ENCODE measurements around the gene CSF3R.
A peak's percentile ranks its signal among the peaks of the same experiment; 100 is the strongest.

Gene CSF3R

DNA sequence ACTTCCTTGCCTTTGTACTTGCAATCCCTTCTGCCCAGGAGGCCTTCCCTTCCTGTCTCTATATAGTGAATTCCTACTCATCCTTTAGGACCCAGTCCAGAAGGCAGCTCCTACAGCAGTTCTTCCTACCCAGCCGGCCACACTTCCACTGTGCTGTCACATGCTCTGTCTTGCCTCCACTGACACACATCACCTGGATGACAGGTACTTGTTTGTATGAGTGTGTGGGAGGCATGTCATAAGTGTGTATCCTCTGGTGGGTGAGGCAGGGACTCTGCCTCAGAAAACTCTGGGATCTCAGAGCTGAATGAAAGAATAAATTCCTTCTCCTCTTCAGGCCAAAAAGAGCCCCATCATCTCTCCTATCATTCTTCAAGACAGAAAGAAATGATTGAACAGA, 27.3 kb downstream of the CSF3R start:
- no peak for DNase-seq

DNA sequence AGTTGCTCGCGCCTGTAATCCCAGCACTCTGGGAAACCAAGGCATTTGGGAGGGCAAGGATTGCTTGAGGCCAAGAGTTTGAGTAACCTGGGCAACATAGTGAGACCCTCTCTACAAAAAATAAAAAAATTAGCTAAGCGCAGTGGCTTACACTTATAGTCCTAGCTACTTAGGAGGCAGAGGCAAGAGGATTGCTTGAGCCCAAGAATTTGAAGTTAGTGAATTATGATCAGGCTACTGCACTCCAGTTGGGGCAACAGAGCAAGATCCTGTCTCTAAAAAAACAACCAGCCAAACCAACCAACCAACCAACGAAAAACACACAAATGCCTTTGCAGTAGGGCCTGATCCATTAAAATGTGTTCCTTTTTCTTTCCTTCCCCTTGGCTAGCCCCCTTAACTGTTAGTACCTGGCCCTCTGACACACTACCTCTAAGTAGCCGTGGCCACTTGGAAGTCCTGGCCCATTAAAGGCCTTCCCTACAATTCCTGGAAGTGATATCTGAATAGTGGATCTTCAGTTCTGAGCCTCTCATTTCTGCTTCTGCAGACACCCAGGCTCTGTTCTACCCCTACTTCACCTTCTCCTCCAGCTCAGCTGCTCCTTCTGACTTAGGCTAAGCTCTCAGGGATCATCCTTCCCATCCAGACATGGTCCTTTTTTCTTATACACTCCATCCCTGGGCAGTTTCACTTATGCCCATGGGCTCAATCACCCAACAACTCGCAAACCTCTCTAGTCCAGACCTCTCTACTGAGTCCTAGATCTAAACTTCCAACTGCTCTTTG, 28.9 kb downstream of the CSF3R start:
- DNase-seq: no peak

DNA sequence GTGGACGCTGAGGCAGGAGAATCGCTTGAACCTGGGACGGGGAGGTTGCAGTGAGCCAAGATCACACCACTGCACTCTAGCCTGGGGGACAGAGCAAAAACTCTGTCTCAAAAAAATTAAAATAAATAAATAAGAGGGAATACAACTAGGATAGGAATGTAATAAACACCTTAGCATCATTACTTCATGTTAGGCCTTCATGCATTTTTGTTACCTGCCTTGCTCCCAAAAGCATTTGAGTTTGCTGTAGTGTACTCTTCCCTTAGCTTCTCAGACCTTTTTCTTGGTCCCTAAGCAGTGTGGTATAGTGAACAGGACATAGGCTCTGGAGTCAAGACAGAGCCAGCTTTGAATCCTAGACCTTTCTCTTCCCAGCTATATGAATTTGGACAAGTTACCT, 29.7 kb downstream of the CSF3R start:
- no peak for DNase-seq

DNA sequence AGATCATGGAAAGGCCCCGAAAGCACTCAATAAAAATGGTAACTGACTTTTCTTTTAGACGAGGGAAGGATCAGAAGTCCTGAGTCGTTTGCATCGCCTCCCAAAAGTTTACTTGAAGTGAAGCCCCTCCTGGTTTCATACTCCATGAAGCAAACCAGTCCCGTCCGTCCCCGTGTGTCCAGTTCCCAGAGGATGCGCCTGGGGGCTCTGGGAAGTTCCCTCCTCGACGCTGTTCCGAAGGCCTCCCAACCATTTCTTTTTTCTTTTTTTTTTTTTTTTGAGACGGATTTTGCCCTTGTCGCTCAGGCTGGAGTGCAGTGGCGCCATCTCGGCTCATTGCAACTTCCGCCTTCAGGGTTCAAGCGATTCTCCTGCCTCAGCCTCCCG, 31.8 kb downstream of the CSF3R start:
- no peak for DNase-seq

DNA sequence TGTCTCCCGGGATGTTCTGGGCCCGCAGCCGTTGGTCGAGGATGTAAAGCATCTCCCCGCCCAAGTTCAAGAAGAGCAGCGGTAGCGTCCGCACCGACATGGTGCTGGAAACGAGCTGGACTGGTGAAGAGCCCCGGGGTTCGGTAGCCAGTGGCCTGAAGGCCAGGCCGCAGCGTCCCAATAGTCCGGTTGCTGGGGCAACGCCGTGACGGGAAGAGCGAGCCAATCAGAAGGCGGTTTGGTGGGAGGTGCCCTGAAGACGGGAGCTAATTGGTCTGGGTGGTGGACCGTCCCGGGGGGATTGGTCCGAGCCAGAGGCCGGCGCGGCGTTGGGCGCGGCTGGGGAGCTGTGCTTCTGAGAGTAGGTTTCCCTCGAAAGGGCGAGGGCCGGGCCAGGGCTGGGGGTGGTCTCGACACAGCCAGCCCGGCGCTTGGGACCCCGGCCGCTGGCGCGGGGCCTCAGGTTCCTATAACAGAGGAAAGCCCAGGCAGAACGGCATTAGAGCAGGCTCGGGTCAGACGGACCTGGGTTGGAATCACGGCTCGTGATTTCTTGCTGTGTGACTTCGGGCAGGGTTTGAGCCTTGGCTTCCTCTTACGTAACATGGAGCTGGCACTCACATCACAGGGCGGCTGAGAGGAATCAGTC, 32.3 kb downstream of the CSF3R start, which contains the start of gene OSCP1:
Gene OSCP1 (minus strand): TSS at position 182 of the 649 bp plus-strand sequence. CDS start 82 bp downstream, at position 100.
- DNase-seq: peak; percentile 92

DNA sequence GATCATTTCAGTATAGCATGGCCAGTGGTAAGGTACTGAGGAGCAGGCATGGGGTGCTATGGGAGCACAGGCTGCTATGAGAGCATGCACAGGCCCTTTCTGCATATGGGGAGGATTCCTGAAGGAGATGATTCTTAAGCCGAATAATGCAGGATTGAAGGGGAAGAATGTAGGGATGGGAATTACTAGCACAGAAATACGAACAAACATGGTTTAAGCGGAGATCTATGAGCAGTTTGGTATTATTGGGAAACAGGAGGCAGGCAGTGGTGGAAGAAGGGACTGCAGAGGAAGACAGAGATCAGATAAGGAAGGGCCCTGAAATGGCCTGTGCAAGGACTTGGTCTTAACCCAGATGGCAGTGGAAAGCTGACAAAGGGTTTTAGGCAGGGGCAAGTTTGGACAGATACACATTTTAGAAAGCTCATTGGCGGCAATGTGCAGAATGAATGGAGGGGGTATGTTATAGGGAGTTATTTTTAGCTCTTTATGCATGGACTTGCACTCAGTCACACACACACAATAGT, 34.1 kb downstream of the CSF3R start:
- DNase-seq: no peak

DNA sequence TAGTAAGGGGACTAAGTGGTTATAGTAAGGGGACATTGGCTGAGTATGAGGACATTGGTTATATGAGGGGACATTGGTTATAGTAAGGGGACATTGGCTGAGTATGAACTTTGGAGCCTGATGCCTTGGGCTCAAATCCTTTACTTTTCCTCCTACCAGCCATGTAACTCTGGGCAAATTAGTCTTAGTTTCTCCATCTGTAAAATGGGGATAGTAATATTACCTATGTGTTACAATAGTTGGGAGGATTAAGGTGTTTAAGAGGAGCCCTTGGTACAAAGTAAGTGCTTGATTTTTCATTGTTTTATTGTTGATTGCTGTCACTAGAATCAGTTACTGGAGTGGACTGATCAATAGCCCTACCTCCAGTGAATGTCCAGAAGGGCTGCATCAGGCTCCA, 35.3 kb downstream of the CSF3R start:
- no peak for DNase-seq

DNA sequence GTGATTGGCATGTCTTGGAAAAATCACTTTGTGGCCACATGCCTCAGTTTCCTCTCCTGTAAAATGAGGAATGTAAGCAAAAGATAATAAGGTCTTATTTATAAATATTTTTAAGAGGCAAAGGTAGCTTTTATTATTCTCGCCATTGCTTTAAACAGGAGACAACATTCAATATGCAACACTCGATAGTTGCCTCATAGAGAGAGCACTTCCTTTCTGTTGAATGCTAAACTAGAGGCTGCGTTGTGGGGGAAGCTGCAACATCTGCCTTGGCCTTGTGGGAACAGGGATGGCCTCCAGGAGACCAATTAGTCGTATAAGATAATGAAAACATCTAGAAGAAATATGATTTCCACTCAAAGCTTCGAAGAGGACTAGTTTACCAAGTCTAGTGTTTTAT, 36.0 kb downstream of the CSF3R start:
- DNase-seq: no peak

DNA sequence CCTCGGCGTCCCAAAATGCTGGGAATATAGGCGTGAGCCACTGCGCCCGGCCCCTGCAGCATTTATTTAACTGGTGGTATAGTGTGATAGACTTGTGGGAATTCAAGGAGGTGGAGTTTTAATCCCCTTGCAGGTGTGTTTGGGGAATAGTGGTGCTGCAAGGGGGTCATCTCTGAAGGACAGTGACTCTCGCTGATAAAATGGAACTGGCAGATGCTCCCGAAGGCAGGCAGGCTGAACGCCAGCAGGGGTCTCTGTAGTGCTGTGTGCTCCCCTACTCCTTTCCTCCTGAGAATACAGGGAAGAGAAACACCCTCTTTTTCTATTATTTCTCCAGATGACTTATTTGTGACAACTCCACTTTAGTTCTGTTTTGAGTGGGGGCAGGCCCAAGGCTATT, 36.4 kb downstream of the CSF3R start:
- DNase-seq: no peak

DNA sequence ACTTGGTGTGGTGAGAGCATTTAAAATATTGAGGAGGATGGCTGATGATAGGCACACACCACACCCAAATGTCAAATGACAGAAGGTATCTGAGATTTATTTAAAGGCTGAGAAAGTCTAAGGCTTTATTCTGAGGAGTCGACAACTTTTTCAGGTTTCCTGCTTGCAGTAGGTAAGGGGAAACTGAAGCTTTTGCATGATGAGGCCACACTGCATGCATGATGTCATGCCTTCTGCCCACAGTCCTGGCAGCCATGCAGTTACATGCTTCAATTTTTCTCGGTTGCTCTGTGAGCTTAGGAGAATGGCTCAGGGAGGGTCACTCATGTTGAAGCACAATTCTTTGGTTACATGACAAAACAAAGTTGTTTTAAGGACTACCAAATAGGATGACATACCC, 39.4 kb downstream of the CSF3R start:
- DNase-seq: no peak

DNA sequence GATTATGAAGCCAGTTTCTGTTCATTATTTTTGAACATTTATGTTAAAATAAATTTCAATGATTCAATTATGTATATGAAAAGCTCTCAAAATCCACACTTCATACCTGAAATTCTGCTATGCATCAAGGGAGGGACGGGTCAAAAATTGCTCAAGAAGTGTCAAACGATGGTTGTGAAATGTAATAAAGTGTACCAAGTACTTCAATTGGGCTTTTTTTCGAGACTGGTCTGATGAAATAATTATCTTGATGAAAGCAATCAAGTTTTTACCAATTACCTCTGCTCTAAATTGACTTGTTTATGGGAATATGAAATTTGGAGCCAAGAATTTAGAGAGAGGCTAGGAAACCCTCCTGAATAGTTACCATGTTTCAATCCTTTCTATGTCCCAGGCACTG, 40.4 kb downstream of the CSF3R start:
- no peak for DNase-seq

DNA sequence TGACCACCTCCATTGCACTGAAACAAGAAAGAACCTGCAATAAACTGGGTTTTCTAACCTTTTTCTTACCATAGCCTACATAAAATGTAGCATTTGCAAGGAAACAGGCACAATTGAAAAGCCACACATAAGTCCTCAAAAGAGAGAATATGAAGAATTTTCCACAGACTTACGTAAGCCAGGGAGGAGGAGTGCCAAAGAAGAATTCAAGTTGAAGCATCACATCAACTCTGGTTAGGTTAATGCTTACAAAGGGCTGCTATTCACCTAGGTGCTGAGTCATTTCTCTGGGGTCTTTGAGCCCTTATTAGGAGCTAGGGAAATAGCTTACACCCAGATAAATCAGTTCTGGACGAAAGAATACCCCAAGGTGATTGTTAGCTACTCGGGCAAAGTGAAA, 42.1 kb downstream of the CSF3R start:
- no peak for DNase-seq

DNA sequence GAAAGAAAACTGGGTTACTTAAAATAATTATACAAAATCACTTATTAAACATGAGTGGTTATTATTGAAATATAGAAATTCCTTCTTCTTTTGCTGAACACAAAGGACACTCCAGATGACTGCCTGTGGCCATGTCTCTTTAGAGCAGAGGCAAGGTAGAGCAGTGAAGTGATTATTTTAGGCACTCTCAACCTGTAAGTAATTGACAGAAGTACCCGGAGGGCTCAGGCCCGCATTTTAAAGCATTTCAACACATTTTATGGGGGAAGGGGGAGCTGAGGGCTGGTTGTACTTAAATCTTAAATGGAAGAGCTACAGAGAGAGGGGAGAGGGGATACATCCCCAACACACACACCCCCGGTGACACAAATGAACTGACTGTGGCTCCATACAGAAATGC, 42.7 kb downstream of the CSF3R start:
- no peak for DNase-seq

DNA sequence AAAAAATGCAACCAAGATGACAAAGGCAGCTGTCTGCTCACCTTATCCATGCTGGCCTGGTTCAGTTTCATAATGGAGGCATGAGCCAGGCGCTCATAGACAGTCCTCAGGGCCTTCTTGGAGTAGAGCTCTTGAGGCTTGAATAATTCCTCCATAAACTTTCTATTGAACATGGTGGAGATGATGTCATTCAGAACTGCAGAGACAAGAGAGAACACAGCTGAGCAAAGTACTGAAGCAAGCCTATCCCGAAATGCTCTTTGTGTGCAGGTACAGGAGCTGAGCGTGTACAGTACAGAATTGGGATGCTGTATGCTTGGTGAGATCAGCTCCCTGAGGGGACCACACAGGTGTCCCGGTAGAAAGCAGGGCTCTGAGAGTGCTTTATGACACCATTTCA, 44.0 kb downstream of the CSF3R start:
- DNase-seq: no peak

DNA sequence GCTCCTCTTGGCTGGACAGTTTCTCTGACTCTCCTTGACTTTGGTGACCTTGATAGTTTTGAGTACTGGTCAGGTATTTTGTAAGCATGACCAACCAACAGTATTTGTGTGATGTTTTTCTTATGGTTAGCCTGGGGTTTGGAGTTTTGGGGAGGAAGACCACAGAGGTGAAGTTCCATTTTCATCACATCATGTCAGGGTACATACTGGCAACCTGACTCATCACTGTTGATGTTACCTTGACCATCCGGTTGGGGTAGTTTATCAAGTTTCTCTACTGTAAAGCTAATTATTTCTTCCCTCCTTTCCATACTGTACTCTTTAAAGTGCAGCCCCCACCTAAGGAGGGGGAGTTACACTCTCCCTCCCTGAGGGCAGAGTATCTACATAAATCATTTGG, 45.9 kb downstream of the CSF3R start:
- DNase-seq: no peak

DNA sequence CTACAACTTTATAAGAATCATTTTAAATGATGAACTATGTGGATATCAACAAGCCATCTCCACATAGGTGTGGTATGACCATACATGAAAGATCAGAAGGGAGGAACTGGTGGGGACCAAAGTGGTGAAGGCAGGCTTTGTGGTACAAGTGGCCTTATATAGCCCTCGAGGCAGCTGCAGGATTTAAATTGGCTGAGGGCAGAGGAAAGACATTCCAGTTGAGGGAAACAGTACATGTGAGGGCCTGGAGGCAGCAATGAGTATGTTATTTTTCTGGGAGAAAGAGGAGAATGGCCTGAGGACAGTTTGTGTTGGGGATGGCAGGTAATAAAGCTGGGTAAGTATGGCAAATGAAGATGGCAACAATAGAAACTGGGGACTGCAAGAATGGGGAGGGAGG, 49.6 kb downstream of the CSF3R start:
- no peak for DNase-seq

DNA sequence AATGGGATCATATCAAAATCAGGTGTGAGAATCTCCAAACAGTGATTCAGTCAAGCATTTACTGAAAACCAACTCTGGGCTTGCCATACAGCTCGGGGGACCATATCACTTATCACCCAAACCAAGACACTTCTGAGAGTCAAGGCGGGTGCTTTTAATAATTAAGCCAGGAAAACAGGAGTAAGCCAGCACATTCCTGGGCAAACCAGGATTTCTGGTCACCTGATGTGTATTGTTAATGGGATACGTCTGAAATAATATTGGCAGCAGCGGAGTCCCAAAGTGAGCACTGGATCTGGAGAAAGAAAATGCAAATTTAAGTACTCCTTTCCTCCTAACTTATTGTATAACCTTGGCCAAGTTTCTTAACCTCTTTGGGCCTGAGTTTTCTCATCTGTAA, 50.1 kb downstream of the CSF3R start:
- no peak for DNase-seq

DNA sequence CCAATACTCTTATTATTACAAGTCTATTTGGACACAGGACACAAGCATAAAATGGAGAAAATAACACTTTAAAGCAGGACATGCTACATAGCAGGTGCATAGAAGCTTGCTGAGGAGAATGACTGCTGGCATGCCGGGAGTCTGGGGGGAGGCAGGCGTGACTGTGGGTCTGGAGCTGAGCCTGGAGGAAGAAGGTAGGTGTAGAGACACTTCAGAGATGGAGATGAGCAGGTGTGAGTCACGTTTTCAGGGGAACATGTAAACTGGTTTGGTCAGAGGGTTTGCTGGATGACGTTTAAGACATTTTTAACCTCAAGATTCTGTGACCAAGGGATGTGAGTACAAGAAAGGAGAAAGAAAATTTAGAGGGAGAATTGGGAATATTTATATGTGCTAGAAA, 56.9 kb downstream of the CSF3R start:
- no peak for DNase-seq

DNA sequence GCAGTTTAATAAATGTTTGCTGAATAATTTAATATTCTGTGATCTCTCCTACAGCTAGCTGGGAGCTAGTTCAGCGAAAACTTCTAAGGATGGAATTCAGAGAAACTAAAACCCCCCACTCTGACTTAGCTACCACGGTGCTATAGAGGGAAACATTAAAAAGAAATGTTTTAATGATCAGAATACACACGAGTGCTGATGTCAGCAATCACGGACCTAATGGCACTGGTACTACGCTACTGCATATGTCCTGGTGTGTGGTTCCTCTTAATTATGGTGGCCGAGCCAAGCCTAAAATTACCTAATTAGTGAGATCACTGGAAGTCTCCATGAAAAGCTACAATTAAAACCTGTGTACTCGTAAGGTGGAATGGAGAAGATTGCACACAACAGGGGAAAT, 61.1 kb downstream of the CSF3R start:
- DNase-seq: no peak

DNA sequence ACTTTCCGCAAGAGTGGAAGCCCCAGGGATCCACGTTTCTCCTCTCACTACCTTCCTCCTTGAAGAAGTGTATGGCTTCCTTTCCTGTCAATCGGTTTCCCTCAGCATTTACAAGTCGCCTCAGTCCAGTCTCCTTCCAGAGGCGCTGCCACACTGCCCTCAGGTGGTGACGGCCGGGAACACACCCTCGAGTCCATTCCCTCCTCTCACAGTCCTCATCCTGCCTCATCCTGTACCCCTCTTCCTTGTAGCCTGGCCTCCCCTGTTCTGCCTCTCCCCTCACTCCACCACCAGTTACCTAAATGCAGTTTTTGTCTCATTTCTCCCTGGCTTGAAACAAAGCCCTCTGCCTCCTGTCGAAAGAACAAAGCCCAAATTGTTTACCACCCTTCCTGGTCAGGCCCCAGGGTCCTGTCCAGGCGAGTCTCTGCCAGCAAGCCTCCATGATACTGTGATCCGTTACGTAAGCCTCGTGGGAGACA, 61.8 kb downstream of the CSF3R start:
- DNase-seq: peak; percentile 89

DNA sequence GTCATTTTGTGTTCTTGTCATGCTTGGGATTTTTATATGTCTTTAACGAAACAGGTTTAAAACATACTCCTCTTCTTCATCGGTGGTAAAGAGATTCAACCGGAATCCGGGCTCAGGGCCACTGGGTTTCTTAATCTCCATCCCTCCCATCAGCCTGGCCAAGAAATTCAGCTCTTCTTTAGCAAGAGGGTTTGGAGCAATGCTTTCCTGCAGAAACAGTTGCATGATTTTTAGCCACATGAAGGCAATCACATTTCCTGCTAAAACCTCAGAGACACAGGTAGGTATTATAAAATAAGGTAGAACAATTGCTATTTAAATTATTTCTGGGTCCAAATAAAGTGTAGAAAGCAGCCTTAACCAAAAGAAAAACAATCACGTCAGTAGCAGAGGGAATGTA, 62.3 kb downstream of the CSF3R start:
- DNase-seq: peak; percentile 39

DNA sequence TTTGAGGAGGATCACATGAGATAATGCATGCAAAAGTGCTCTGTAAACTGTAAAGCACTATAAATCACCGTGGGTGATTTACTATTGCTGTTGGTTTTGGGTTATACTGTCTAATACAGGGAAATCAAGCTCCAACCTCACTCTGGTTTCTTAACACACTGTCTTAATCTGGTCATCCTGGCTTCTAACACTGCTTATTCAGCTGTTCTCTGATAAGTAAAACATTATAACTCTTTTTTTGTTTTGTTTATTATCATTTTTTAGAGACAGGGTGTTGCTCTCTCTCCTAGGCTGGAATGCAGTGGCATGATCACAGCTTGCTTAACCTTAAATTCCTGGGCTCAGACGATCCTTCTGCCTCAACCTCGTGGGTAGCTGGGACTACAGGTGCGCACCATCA, 63.1 kb downstream of the CSF3R start:
- DNase-seq: no peak

DNA sequence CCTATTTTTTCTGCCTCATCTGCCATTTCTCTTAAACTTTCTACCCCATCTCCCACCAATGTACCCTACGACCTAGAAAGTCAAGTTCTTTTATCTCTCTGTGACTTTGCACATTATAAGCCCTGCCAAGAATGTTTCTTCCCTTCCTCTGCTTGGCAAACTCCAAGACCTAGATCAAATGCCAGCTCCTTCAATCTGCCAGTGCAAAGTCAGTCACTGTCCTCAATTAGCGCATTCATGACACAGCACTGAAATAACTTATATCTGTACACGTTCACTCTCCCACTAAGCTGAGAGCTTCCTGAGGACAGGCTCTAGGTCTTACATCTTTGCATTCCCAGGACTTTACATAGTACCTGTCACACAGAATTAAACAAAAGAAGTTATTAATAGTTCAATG, 63.6 kb downstream of the CSF3R start:
- no peak for DNase-seq

DNA sequence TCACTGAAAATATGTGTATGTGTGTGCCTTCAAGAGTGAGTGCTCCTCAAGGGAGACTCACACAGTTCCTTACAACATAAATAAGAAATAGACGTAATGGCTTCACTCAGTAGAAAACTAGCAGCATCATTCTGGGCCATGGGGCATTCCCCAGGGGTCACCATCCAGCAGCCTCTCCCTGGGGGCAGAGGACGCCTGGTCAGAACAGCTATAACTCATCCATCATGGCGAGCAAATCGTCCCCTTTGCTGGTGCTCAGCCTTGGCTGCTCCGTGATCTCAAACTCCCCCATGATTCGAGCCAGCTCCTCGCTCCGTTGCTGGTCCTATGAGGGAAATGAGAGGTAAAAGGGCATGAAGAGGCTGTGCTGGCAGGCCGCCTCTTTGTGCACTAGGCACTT, 64.8 kb downstream of the CSF3R start:
- no peak for DNase-seq
